Activated naive CD4-positive, alpha-beta T cell treated with anti-CD3 and anti-CD28 coated beads, Interleukin-2, amount 50 U/mL, for 24 hours (primary cell): ENCODE results near the gene PLSCR1.

Experiments
- H3K27ac Mint-ChIP-seq: one replicate; pipeline ENCODE4 v1.8.0; 2021; ENCODE audit warnings: mild to moderate bottlenecking, mixed read lengths
- H3K27me3 Mint-ChIP-seq: one replicate; pipeline ENCODE4 v1.8.0; 2021; ENCODE audit warnings: mixed read lengths
- H3K36me3 Mint-ChIP-seq: one replicate; pipeline ENCODE4 v1.8.0; 2021; ENCODE audit warnings: mixed read lengths
- H3K4me1 Mint-ChIP-seq: one replicate; pipeline ENCODE4 v1.8.0; 2021; ENCODE audit warnings: mixed read lengths
- H3K4me3 Mint-ChIP-seq: one replicate; pipeline ENCODE4 v1.8.0; 2021; ENCODE audit warnings: mild to moderate bottlenecking, mixed read lengths
- H3K9me3 Mint-ChIP-seq: one replicate; pipeline ENCODE4 v1.8.0; 2021; ENCODE audit warnings: mixed read lengths

Gene PLSCR1

DNA sequence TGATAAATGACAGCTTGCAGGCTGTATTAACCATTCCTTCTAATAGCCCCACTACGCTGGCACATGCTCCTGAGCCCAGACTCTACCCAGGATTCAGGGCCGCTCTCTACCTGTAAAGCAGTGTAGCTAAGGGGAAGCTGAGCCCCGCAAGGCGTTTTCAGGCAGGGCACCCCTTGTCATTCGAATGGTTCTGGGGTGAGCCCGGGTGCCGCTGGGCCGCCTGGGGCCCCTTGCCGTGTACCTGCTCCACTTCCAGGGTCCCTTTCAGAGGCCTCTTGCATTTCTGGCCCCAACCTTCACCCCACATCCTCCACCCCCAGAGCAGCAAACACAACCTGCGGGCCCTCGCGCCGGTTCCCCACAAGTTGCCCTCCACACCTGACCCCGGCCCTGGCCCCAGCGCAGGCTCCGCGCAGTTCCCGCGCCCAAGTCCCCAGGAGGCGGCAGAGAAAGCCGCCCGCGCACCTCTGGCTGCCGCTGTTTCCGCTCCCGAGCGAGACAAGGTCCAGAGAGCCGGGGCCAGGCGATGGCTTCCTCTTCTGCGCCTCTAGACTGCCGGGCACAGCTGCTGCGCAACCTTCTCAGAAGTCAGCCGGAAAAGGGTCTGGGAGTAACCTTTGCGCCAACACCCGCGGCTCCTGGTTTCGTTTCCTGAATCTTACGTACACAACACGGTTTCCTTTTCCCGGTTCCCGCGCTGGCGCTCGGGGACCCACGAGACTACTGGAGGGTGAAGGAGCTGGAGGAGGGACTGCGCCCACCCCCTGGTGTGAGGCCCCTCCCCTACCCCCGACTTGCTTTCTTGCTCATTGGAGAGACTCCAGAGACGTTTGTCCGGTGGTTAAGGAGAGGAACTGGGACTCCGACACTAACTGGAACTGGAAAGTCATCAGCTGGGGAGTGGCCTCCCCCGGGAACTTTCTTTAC, at the start of gene PLSCR1:
TSS of gene PLSCR1 (minus strand) at position 606 of the 927 bp plus-strand sequence. CDS start 8,055 bp downstream, outside the sequence.
- Mint-ChIP-seq H3K36me3 (peaks cover 1% of the 10 kb centered on the region), H3K4me1 (peaks cover 60% of the 10 kb centered on the region), H3K4me3 (peak within 1 kb of the TSS; percentile 94), H3K27ac (peak within 1 kb of the TSS; percentile 88), H3K9me3 (no peaks in the 10 kb centered on the region), H3K27me3 (no peaks in the 10 kb centered on the region)

- H3K9me3 Mint-ChIP-seq = no peaks in the 10 kb centered on the region
- no peaks in the 10 kb centered on the region for H3K36me3 Mint-ChIP-seq
- H3K27me3 Mint-ChIP-seq = peaks cover 4% of the 10 kb centered on the region
- no peak overlapping the region for H3K27ac Mint-ChIP-seq
- no peak overlapping the region for H3K4me3 Mint-ChIP-seq
- no peaks in the 10 kb centered on the region for H3K4me1 Mint-ChIP-seq
Observed at GRCh38 chr3:146593776-146594175, 49.4 kb upstream of the PLSCR1 start.

DNA sequence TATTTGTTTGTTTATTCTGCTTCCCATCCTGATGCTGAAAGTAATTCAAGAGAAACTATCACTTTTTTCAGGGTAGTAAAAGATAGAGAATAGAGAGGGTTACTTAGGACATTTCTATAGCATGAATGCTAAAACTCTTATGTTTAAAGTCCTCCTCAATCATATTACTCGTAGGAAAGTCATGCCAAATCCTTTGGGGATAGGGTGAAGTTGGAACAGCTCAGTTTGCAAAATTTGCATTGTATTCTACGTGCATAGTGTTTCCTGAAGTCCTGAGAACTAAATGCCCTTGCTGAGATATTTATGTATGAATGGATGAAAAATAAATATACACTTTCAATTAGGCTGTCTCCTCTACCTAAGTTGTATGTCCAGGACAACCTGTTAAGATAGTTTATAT, 46.1 kb upstream of the PLSCR1 start:
- Mint-ChIP-seq H3K27me3 (peaks cover 4% of the 10 kb centered on the region), H3K4me1 (no peaks in the 10 kb centered on the region), H3K9me3 (no peaks in the 10 kb centered on the region), H3K27ac (no peak overlapping the region), H3K4me3 (no peak overlapping the region), H3K36me3 (no peaks in the 10 kb centered on the region)

- Mint-ChIP-seq H3K4me3 (no peak overlapping the region), H3K9me3 (no peaks in the 10 kb centered on the region), H3K4me1 (no peaks in the 10 kb centered on the region), H3K36me3 (no peaks in the 10 kb centered on the region), H3K27me3 (peaks cover 5% of the 10 kb centered on the region), H3K27ac (no peak overlapping the region)
Observed at GRCh38 chr3:146589899-146590508, 45.6 kb upstream of the PLSCR1 start.

DNA sequence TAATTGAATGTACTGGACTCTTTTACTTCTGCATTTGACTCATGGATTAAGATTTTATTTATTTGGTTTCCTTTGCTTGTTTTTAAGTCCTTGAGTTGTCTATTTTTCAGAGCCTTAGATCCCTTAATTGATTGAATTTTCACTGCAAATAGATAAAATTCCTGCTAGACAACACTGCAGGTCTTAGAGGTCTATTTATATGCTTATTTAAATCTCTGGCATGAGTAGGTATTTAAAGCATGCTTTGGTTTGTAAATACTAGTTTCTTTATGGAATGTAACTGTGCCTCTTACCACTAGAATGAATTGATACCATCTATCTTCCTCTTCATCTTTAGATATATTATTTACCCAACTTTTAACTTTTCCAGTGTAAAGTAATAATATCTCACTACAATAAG, 40.7 kb upstream of the PLSCR1 start:
- H3K36me3 Mint-ChIP-seq = peaks cover 3% of the 10 kb centered on the region
- H3K4me1 Mint-ChIP-seq = no peaks in the 10 kb centered on the region
- H3K27me3 Mint-ChIP-seq = peaks cover 12% of the 10 kb centered on the region
- no peaks in the 10 kb centered on the region for H3K9me3 Mint-ChIP-seq
- H3K4me3 Mint-ChIP-seq = no peak overlapping the region
- H3K27ac Mint-ChIP-seq = no peak overlapping the region

DNA sequence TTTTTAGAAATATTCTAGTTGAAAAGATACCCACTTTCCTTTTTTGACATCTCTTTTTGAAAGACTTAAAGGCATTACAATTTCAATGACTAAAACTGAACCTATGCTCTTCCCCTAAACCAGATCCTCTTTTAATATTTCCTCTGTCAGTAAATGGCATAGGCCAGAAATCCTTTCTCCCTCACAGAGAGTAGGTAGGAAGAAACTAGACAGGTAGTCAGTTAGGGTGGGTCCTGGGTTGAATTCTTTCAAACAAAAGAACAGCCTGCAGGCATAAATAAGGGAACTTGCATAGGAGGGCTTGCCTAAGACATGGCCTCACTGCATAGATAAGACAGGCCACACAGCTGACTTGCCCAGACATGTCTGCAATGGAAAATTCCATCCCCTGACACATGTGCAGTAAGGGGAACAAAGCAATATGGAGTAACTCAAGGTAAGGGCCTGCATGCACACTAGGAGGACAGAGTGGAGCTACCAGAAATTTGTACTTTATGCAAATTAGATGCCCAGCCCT, 37.6 kb upstream of the PLSCR1 start:
- peaks cover 10% of the 10 kb centered on the region for H3K27me3 Mint-ChIP-seq
- no peaks in the 10 kb centered on the region for H3K4me1 Mint-ChIP-seq
- H3K9me3 Mint-ChIP-seq = no peaks in the 10 kb centered on the region
- H3K27ac Mint-ChIP-seq = no peak overlapping the region
- H3K4me3 Mint-ChIP-seq = no peak overlapping the region
- H3K36me3 Mint-ChIP-seq = peaks cover 3% of the 10 kb centered on the region

- H3K9me3 Mint-ChIP-seq = no peaks in the 10 kb centered on the region
- no peak overlapping the region for H3K27ac Mint-ChIP-seq
- no peak overlapping the region for H3K4me3 Mint-ChIP-seq
- no peaks in the 10 kb centered on the region for H3K4me1 Mint-ChIP-seq
- peaks cover 3% of the 10 kb centered on the region for H3K36me3 Mint-ChIP-seq
- peaks cover 8% of the 10 kb centered on the region for H3K27me3 Mint-ChIP-seq
Observed at GRCh38 chr3:146581080-146581601, 36.7 kb upstream of the PLSCR1 start.

DNA sequence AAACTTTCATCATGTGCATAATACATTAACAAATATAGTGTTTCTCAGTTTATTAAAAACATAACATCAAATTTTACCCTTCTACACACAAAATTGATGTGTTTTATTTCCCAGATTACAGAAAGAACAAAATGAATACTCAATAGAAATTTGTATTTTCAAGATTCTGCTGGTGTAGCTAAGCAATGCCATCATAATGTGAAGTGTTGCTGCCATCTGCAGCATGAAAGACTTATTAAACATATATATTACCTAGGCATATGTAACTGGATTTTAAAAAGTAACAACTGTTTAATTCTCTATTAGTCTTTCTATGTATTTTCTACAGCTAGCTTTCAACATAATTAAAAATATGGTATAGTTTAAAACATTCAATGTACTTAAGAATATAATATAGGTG, 33.3 kb upstream of the PLSCR1 start:
- Mint-ChIP-seq H3K36me3 (no peaks in the 10 kb centered on the region), H3K4me3 (no peak overlapping the region), H3K9me3 (no peaks in the 10 kb centered on the region), H3K27me3 (no peaks in the 10 kb centered on the region), H3K27ac (no peak overlapping the region), H3K4me1 (no peaks in the 10 kb centered on the region)

GRCh38 chr3:146575636-146576035, 31.2 kb upstream of the PLSCR1 start:
- Mint-ChIP-seq H3K27me3 (no peaks in the 10 kb centered on the region), H3K36me3 (no peaks in the 10 kb centered on the region), H3K4me3 (no peak overlapping the region), H3K9me3 (no peaks in the 10 kb centered on the region), H3K27ac (no peak overlapping the region), H3K4me1 (no peaks in the 10 kb centered on the region)

GRCh38 chr3:146574173-146574572, 29.8 kb upstream of the PLSCR1 start:
- Mint-ChIP-seq H3K27ac (no peak overlapping the region), H3K9me3 (no peaks in the 10 kb centered on the region), H3K27me3 (no peaks in the 10 kb centered on the region), H3K4me3 (no peak overlapping the region), H3K4me1 (no peaks in the 10 kb centered on the region), H3K36me3 (no peaks in the 10 kb centered on the region)

- no peak overlapping the region for H3K4me3 Mint-ChIP-seq
- no peak overlapping the region for H3K27ac Mint-ChIP-seq
- H3K9me3 Mint-ChIP-seq = no peaks in the 10 kb centered on the region
- H3K27me3 Mint-ChIP-seq = peaks cover 1% of the 10 kb centered on the region
- H3K36me3 Mint-ChIP-seq = no peaks in the 10 kb centered on the region
- H3K4me1 Mint-ChIP-seq = no peaks in the 10 kb centered on the region
Observed at GRCh38 chr3:146569314-146569713, 24.9 kb upstream of the PLSCR1 start.

DNA sequence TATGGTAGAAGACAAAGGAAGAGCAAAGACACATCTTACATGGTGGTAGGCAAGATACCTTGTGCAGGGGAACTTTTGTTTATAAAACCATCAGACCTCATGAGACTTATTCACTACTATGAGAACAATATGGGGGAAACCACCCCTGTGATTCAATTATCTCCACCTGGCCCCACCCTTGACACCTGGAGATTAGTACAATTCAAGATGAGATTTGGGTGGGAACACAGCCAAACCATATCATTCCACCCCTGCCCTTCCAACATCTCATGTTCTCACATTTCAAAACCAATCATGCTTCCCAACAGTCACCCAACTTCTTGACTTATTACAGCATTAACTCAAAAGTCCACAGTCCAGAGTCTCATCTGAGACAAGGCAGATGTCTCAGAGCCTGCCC, 21.7 kb upstream of the PLSCR1 start:
- Mint-ChIP-seq H3K36me3 (no peaks in the 10 kb centered on the region), H3K4me3 (no peak overlapping the region), H3K27ac (no peak overlapping the region), H3K27me3 (peaks cover 1% of the 10 kb centered on the region), H3K4me1 (no peaks in the 10 kb centered on the region), H3K9me3 (no peaks in the 10 kb centered on the region)

DNA sequence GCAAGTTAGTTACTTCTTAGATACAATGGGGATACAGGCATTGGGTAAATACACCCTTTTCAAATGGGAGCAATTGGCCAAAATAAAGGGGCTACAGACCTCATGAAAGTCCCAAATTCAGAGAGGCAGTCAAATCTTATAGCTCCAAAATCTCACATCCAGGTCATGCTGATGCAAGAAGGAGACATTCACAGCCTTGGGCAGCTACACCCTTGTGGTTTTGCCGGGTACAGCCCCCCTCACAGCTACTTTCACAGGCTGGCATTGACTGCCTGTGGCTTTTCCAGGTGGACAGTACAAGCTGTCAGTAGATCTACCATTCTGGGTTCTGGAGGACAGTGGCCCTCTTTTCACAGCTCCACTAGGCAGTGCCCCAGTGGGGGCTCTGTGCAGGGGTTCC, 17.5 kb upstream of the PLSCR1 start:
- no peaks in the 10 kb centered on the region for H3K4me1 Mint-ChIP-seq
- no peaks in the 10 kb centered on the region for H3K36me3 Mint-ChIP-seq
- no peak overlapping the region for H3K4me3 Mint-ChIP-seq
- no peaks in the 10 kb centered on the region for H3K9me3 Mint-ChIP-seq
- no peak overlapping the region for H3K27ac Mint-ChIP-seq
- no peaks in the 10 kb centered on the region for H3K27me3 Mint-ChIP-seq

- Mint-ChIP-seq H3K27ac (no peak overlapping the region), H3K36me3 (no peaks in the 10 kb centered on the region), H3K27me3 (no peaks in the 10 kb centered on the region), H3K4me1 (no peaks in the 10 kb centered on the region), H3K4me3 (no peak overlapping the region), H3K9me3 (no peaks in the 10 kb centered on the region)
Observed at GRCh38 chr3:146561463-146561862, 17.1 kb upstream of the PLSCR1 start.

- Mint-ChIP-seq H3K27ac (no peak overlapping the region), H3K4me3 (no peak overlapping the region), H3K4me1 (no peaks in the 10 kb centered on the region), H3K27me3 (no peaks in the 10 kb centered on the region), H3K9me3 (no peaks in the 10 kb centered on the region), H3K36me3 (no peaks in the 10 kb centered on the region)
Observed at GRCh38 chr3:146560678-146561077, 16.3 kb upstream of the PLSCR1 start.

GRCh38 chr3:146559388-146559787, 15.0 kb upstream of the PLSCR1 start:
- no peaks in the 10 kb centered on the region for H3K9me3 Mint-ChIP-seq

More at GRCh38 chr3:146559388-146559787, 15.0 kb upstream of the PLSCR1 start:
- Mint-ChIP-seq H3K27me3 (no peaks in the 10 kb centered on the region), H3K4me1 (no peaks in the 10 kb centered on the region), H3K27ac (no peak overlapping the region), H3K4me3 (no peak overlapping the region), H3K36me3 (no peaks in the 10 kb centered on the region)
